MM.1S (cell line): ENCODE data around the gene PKD1L1.

ENCODE experiments used
- DNase-seq: peaks from one replicate; pipeline ENCODE4 v3.0.0-alpha.2; 2015
- H2AFZ ChIP-seq: fragments of 300-600 bp; sonication (generic); 2 replicates; pipeline ENCODE4 v1.6.0; 2016; ENCODE audit warnings: antibody characterized with exemption, low read length
- H3F3A ChIP-seq: fragments of 300-600 bp; sonication (generic); 2 replicates; pipeline ENCODE4 v1.6.1; 2016; ENCODE audit warnings: mild to moderate bottlenecking, antibody characterized with exemption, low read length, moderate library complexity, mixed read lengths; ENCODE audit not compliant: insufficient read depth
- H3K27ac ChIP-seq: fragments of 300-600 bp; sonication (generic); 2 replicates; pipeline ENCODE4 v1.5.1; 2016; ENCODE audit warnings: mild to moderate bottlenecking, low read length
- H3K27me3 ChIP-seq: fragments of 300-600 bp; sonication (generic); replicated peaks from 2 replicates; pipeline ENCODE4 v1.6.0; 2016; ENCODE audit warnings: low read length; ENCODE audit not compliant: insufficient read depth
- H3K36me3 ChIP-seq: fragments of 300-600 bp; sonication (generic); replicated peaks from 2 replicates; pipeline ENCODE4 v1.6.1; 2016; ENCODE audit warnings: mild to moderate bottlenecking, low read length, mixed read lengths; ENCODE audit not compliant: insufficient read depth
- H3K4me1 ChIP-seq: fragments of 300-600 bp; sonication (generic); 2 replicates; pipeline ENCODE4 v1.6.1; 2016; ENCODE audit warnings: low read length, mixed read lengths
- H3K4me2 ChIP-seq: fragments of 300-600 bp; sonication (generic); 2 replicates; pipeline ENCODE4 v1.6.0; 2016; ENCODE audit warnings: low read depth, low read length
- H3K4me3 ChIP-seq: fragments of 300-600 bp; sonication (generic); 2 replicates; pipeline ENCODE4 v1.5.1; 2016; ENCODE audit warnings: low read length, mixed read lengths
- H3K79me2 ChIP-seq: fragments of 300-600 bp; sonication (generic); 2 replicates; pipeline ENCODE4 v1.6.1; 2016; ENCODE audit warnings: mixed run types, low read length, mixed read lengths
- H3K9ac ChIP-seq: fragments of 300-600 bp; sonication (generic); 2 replicates; pipeline ENCODE4 v1.6.1; 2016; ENCODE audit warnings: low read length, mixed read lengths
- H3K9me2 ChIP-seq: fragments of 300-600 bp; sonication (generic); replicated peaks from 2 replicates; pipeline ENCODE4 v1.6.1; 2016; ENCODE audit warnings: mild to moderate bottlenecking, low read length, mixed read lengths; ENCODE audit not compliant: insufficient read depth
- H3K9me3 ChIP-seq: fragments of 300-600 bp; sonication (generic); replicated peaks from 2 replicates; pipeline ENCODE4 v1.6.1; 2016; ENCODE audit warnings: mild to moderate bottlenecking, low read length, mixed read lengths; ENCODE audit not compliant: insufficient read depth
- H4K20me1 ChIP-seq: fragments of 300-600 bp; sonication (generic); 2 replicates; pipeline ENCODE4 v1.6.1; 2016; ENCODE audit warnings: mild to moderate bottlenecking, low read length, moderate library complexity, mixed read lengths; ENCODE audit not compliant: insufficient read depth
- EZH2 ChIP-seq: fragments of 300-600 bp; sonication (generic); optimal IDR thresholded peaks from 2 replicates; pipeline ENCODE3; 2017; ENCODE audit warnings: low read depth, mild to moderate bottlenecking, antibody characterized with exemption, low read length, mixed read lengths
- EZH2phosphoT487 ChIP-seq: fragments of 300-600 bp; sonication (generic); IDR thresholded peaks from 2 replicates; pipeline ENCODE4 v1.6.1; 2018; ENCODE audit warnings: antibody characterized with exemption, low read length
- TF ChIP-seq, protein P1 (sequence below): fragments of 300-600 bp; sonication (generic); IDR thresholded peaks from 2 replicates; pipeline ENCODE4 v1.5.1; 2016; ENCODE audit warnings: antibody characterized with exemption, low read length, mixed read lengths

The PKD1L1 gene

GRCh38 chr7:47867286-47867685 lies 81.0 kb downstream of the PKD1L1 start:
- no peak for DNase-seq

GRCh38 chr7:47866120-47866519 lies 82.1 kb downstream of the PKD1L1 start:
- H3K27ac ChIP-seq = no peak overlapping the region
- H3K9me2 ChIP-seq = no peaks in the 10 kb centered on the region
- no peaks in the 10 kb centered on the region for H3K36me3 ChIP-seq
- H3K4me3 ChIP-seq = no peak overlapping the region
- H3K4me2 ChIP-seq = no peak overlapping the region
- H3K9ac ChIP-seq = no peak overlapping the region
- H3K4me1 ChIP-seq = no peaks in the 10 kb centered on the region
- H2AFZ ChIP-seq = no peak overlapping the region
- H3K9me3 ChIP-seq = no peaks in the 10 kb centered on the region
- H3K27me3 ChIP-seq = no peaks in the 10 kb centered on the region
- no peaks in the 10 kb centered on the region for H4K20me1 ChIP-seq
- DNase-seq = no peak
- H3F3A ChIP-seq = no peaks in the 10 kb centered on the region
- no peak for TF ChIP-seq EZH2
- TF ChIP-seq EZH2phosphoT487 = no peak
- no peaks in the 10 kb centered on the region for H3K79me2 ChIP-seq

More at GRCh38 chr7:47867286-47867685, 81.0 kb downstream of the PKD1L1 start:
- H3F3A ChIP-seq = no peaks in the 10 kb centered on the region
- H3K4me3 ChIP-seq = no peak overlapping the region
- no peak overlapping the region for H3K27ac ChIP-seq
- H3K4me1 ChIP-seq = no peaks in the 10 kb centered on the region
- H3K79me2 ChIP-seq = no peaks in the 10 kb centered on the region
- H3K27me3 ChIP-seq = no peaks in the 10 kb centered on the region
- no peaks in the 10 kb centered on the region for H3K9me3 ChIP-seq
- no peaks in the 10 kb centered on the region for H4K20me1 ChIP-seq
- H3K36me3 ChIP-seq = no peaks in the 10 kb centered on the region
- H3K9ac ChIP-seq = no peak overlapping the region
- H2AFZ ChIP-seq = no peak overlapping the region
- H3K9me2 ChIP-seq = no peaks in the 10 kb centered on the region
- no peak overlapping the region for H3K4me2 ChIP-seq
- TF ChIP-seq EZH2 = no peak
- TF ChIP-seq, protein P1, sequence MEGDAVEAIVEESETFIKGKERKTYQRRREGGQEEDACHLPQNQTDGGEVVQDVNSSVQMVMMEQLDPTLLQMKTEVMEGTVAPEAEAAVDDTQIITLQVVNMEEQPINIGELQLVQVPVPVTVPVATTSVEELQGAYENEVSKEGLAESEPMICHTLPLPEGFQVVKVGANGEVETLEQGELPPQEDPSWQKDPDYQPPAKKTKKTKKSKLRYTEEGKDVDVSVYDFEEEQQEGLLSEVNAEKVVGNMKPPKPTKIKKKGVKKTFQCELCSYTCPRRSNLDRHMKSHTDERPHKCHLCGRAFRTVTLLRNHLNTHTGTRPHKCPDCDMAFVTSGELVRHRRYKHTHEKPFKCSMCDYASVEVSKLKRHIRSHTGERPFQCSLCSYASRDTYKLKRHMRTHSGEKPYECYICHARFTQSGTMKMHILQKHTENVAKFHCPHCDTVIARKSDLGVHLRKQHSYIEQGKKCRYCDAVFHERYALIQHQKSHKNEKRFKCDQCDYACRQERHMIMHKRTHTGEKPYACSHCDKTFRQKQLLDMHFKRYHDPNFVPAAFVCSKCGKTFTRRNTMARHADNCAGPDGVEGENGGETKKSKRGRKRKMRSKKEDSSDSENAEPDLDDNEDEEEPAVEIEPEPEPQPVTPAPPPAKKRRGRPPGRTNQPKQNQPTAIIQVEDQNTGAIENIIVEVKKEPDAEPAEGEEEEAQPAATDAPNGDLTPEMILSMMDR = no peak
- TF ChIP-seq EZH2phosphoT487 = no peak

DNA sequence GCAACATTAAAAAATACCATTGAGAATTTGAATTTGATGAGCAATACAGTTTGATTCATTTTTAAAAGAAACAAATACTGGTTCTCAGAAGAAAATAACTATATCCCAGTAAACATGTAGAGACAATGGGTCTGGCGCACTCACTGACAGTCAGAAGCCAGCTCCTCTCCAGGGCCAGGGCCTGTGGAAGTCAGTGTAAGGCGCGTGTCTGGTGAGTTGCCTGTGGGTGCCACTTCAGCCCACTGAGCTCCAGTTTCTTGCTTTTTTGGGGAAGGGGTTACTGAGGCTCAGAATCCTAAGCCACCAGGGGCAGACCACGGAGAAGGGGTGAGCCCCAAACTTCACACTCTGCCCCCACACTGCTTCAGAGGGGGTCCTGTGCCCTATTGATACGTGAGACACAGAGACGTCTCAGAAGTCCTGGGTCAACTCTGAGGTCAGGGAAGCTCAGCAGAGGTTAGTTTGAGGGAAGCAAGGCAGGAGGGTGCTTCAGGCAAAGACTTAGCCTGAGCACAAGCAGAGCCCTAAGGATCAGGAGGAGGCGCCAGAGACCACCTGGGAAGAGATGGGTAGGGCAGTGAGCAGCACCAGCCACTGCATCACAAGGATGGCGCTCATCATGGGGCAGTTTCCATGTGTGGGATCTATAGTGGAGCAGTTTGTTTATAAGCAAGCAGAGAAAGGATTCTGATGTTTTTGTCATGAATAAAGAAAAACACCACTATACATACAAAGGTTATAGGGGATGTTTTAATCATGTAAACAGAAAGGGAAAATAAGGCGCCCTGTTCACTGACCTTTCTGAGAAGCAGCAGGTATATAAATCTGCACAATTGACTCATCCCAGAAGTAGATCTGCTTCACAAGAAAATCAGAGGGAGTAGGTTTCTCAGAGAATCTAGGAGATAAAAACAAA lies 95.7 kb downstream of the PKD1L1 start:
- DNase-seq = no peak
- Histone ChIP-seq H3K36me3 (no peaks in the 10 kb centered on the region), H3K9me3 (no peaks in the 10 kb centered on the region), H3F3A (no peaks in the 10 kb centered on the region), H3K27ac (no peak overlapping the region), H3K4me3 (no peak overlapping the region), H3K4me2 (no peak overlapping the region), H3K4me1 (no peaks in the 10 kb centered on the region), H3K79me2 (no peaks in the 10 kb centered on the region), H3K9me2 (no peaks in the 10 kb centered on the region), H3K27me3 (no peaks in the 10 kb centered on the region), H4K20me1 (no peaks in the 10 kb centered on the region), H2AFZ (no peak overlapping the region), H3K9ac (no peak overlapping the region)
- no peak for TF ChIP-seq EZH2
- TF ChIP-seq, protein P1 = 0 out of 2 replicates have a peak, but pooled peaks have one; percentile 11

GRCh38 chr7:47847207-47847606 lies 101.1 kb downstream of the PKD1L1 start:
- Histone ChIP-seq H3F3A (no peaks in the 10 kb centered on the region), H3K9me2 (no peaks in the 10 kb centered on the region), H3K27me3 (no peaks in the 10 kb centered on the region), H3K27ac (no peak overlapping the region), H3K9ac (no peak overlapping the region), H3K9me3 (no peaks in the 10 kb centered on the region), H4K20me1 (no peaks in the 10 kb centered on the region), H3K4me2 (no peak overlapping the region), H3K4me3 (no peak overlapping the region), H3K4me1 (no peaks in the 10 kb centered on the region), H2AFZ (no peak overlapping the region), H3K79me2 (no peaks in the 10 kb centered on the region), H3K36me3 (no peaks in the 10 kb centered on the region)
- no peak for DNase-seq
- no peak for TF ChIP-seq EZH2
- TF ChIP-seq EZH2phosphoT487 = no peak
- TF ChIP-seq, protein P1 = no peak
